MM.1S (cell line): ENCODE results near the gene MYD88.

Experiments used
- DNase-seq: peaks from one replicate; pipeline ENCODE4 v3.0.0-alpha.2; 2015
- H2AFZ ChIP-seq: fragments of 300-600 bp; sonication (generic); 2 replicates; pipeline ENCODE4 v1.6.0; 2016; ENCODE audit warnings: antibody characterized with exemption, low read length
- H3F3A ChIP-seq: fragments of 300-600 bp; sonication (generic); 2 replicates; pipeline ENCODE4 v1.6.1; 2016; ENCODE audit warnings: mild to moderate bottlenecking, antibody characterized with exemption, low read length, moderate library complexity, mixed read lengths; ENCODE audit not compliant: insufficient read depth
- H3K27ac ChIP-seq: fragments of 300-600 bp; sonication (generic); 2 replicates; pipeline ENCODE4 v1.5.1; 2016; ENCODE audit warnings: mild to moderate bottlenecking, low read length
- H3K27me3 ChIP-seq: fragments of 300-600 bp; sonication (generic); replicated peaks from 2 replicates; pipeline ENCODE4 v1.6.0; 2016; ENCODE audit warnings: low read length; ENCODE audit not compliant: insufficient read depth
- H3K36me3 ChIP-seq: fragments of 300-600 bp; sonication (generic); replicated peaks from 2 replicates; pipeline ENCODE4 v1.6.1; 2016; ENCODE audit warnings: mild to moderate bottlenecking, low read length, mixed read lengths; ENCODE audit not compliant: insufficient read depth
- H3K4me1 ChIP-seq: fragments of 300-600 bp; sonication (generic); 2 replicates; pipeline ENCODE4 v1.6.1; 2016; ENCODE audit warnings: low read length, mixed read lengths
- H3K4me2 ChIP-seq: fragments of 300-600 bp; sonication (generic); 2 replicates; pipeline ENCODE4 v1.6.0; 2016; ENCODE audit warnings: low read depth, low read length
- H3K4me3 ChIP-seq: fragments of 300-600 bp; sonication (generic); 2 replicates; pipeline ENCODE4 v1.5.1; 2016; ENCODE audit warnings: low read length, mixed read lengths
- H3K79me2 ChIP-seq: fragments of 300-600 bp; sonication (generic); 2 replicates; pipeline ENCODE4 v1.6.1; 2016; ENCODE audit warnings: mixed run types, low read length, mixed read lengths
- H3K9ac ChIP-seq: fragments of 300-600 bp; sonication (generic); 2 replicates; pipeline ENCODE4 v1.6.1; 2016; ENCODE audit warnings: low read length, mixed read lengths
- H3K9me2 ChIP-seq: fragments of 300-600 bp; sonication (generic); replicated peaks from 2 replicates; pipeline ENCODE4 v1.6.1; 2016; ENCODE audit warnings: mild to moderate bottlenecking, low read length, mixed read lengths; ENCODE audit not compliant: insufficient read depth
- H3K9me3 ChIP-seq: fragments of 300-600 bp; sonication (generic); replicated peaks from 2 replicates; pipeline ENCODE4 v1.6.1; 2016; ENCODE audit warnings: mild to moderate bottlenecking, low read length, mixed read lengths; ENCODE audit not compliant: insufficient read depth
- H4K20me1 ChIP-seq: fragments of 300-600 bp; sonication (generic); 2 replicates; pipeline ENCODE4 v1.6.1; 2016; ENCODE audit warnings: mild to moderate bottlenecking, low read length, moderate library complexity, mixed read lengths; ENCODE audit not compliant: insufficient read depth
- EZH2 ChIP-seq: fragments of 300-600 bp; sonication (generic); optimal IDR thresholded peaks from 2 replicates; pipeline ENCODE3; 2017; ENCODE audit warnings: low read depth, mild to moderate bottlenecking, antibody characterized with exemption, low read length, mixed read lengths
- EZH2phosphoT487 ChIP-seq: fragments of 300-600 bp; sonication (generic); IDR thresholded peaks from 2 replicates; pipeline ENCODE4 v1.6.1; 2018; ENCODE audit warnings: antibody characterized with exemption, low read length
- TF ChIP-seq, protein P1 (sequence below): fragments of 300-600 bp; sonication (generic); IDR thresholded peaks from 2 replicates; pipeline ENCODE4 v1.5.1; 2016; ENCODE audit warnings: antibody characterized with exemption, low read length, mixed read lengths

The MYD88 gene

GRCh38 chr3:38116471-38117162, 21.8 kb upstream of the MYD88 start:
- Histone ChIP-seq H3K9me2 (no peaks in the 10 kb centered on the region), H3K9me3 (no peaks in the 10 kb centered on the region), H3K4me3 (no peak overlapping the region), H3K27me3 (no peaks in the 10 kb centered on the region), H2AFZ (no peak overlapping the region), H3K36me3 (no peaks in the 10 kb centered on the region), H3K9ac (no peak overlapping the region), H3K79me2 (no peaks in the 10 kb centered on the region), H3K27ac (no peak overlapping the region), H3K4me2 (no peak overlapping the region), H3K4me1 (no peaks in the 10 kb centered on the region), H3F3A (no peaks in the 10 kb centered on the region), H4K20me1 (no peaks in the 10 kb centered on the region)
- TF ChIP-seq EZH2 (no peak), EZH2phosphoT487 (no peak)
- TF ChIP-seq, protein P1, sequence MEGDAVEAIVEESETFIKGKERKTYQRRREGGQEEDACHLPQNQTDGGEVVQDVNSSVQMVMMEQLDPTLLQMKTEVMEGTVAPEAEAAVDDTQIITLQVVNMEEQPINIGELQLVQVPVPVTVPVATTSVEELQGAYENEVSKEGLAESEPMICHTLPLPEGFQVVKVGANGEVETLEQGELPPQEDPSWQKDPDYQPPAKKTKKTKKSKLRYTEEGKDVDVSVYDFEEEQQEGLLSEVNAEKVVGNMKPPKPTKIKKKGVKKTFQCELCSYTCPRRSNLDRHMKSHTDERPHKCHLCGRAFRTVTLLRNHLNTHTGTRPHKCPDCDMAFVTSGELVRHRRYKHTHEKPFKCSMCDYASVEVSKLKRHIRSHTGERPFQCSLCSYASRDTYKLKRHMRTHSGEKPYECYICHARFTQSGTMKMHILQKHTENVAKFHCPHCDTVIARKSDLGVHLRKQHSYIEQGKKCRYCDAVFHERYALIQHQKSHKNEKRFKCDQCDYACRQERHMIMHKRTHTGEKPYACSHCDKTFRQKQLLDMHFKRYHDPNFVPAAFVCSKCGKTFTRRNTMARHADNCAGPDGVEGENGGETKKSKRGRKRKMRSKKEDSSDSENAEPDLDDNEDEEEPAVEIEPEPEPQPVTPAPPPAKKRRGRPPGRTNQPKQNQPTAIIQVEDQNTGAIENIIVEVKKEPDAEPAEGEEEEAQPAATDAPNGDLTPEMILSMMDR: no peak
- DNase-seq: no peak

DNA sequence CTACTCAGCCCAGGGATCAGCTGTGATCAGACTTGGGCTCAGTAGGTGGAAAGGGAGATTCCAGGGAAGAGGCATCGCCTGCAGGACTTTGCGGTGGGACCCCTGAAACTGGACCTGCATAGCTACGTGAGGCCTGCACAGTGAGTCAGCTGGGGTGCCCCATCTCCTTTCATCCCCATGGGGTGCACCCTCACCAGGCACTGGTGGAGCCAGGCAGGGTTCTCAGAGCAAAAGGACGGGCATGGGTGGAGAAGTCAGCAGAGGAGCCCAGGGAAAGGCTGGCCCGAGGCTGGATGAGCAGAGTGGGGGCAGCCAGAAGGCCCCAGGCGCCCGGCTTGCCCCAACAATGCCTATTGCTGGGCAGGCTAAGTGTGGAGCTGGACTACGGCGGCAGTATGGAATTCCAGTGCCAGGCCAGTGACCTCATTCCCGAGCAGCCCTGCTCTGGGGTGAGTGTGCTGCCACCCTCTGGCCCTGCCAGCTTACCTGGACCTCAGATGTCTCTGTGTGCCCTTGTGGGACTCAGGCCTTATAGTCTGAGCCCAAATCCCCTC, 21.2 kb upstream of the MYD88 start:
- Histone ChIP-seq H3K4me1 (no peaks in the 10 kb centered on the region), H3F3A (no peaks in the 10 kb centered on the region), H3K36me3 (no peaks in the 10 kb centered on the region)

GRCh38 chr3:38117748-38118420, 20.6 kb upstream of the MYD88 start:
- H3K36me3 ChIP-seq: no peaks in the 10 kb centered on the region
- no peak overlapping the region for H3K9ac ChIP-seq
- H3F3A ChIP-seq: no peaks in the 10 kb centered on the region
- H3K79me2 ChIP-seq: no peaks in the 10 kb centered on the region
- no peaks in the 10 kb centered on the region for H4K20me1 ChIP-seq
- H3K4me2 ChIP-seq: no peak overlapping the region
- no peaks in the 10 kb centered on the region for H3K27me3 ChIP-seq
- no peaks in the 10 kb centered on the region for H3K4me1 ChIP-seq
- TF ChIP-seq EZH2phosphoT487: no peak
- TF ChIP-seq, protein P1: peak; percentile 67
- H3K9me2 ChIP-seq: no peaks in the 10 kb centered on the region
- H3K9me3 ChIP-seq: no peaks in the 10 kb centered on the region
- no peak overlapping the region for H3K4me3 ChIP-seq
- no peak overlapping the region for H3K27ac ChIP-seq
- DNase-seq: peak; percentile 43
- H2AFZ ChIP-seq: no peak overlapping the region

More for the DNA sequence above, 21.2 kb upstream of the MYD88 start:
- H3K79me2 ChIP-seq: no peaks in the 10 kb centered on the region
- H3K4me3 ChIP-seq: no peak overlapping the region
- no peak overlapping the region for H2AFZ ChIP-seq
- H4K20me1 ChIP-seq: no peaks in the 10 kb centered on the region
- H3K9me3 ChIP-seq: no peaks in the 10 kb centered on the region
- no peaks in the 10 kb centered on the region for H3K9me2 ChIP-seq
- H3K27me3 ChIP-seq: no peaks in the 10 kb centered on the region
- no peak overlapping the region for H3K27ac ChIP-seq
- H3K4me2 ChIP-seq: no peak overlapping the region
- TF ChIP-seq, protein P1: no peak
- TF ChIP-seq EZH2phosphoT487 (no peak), EZH2 (no peak)
- no peak for DNase-seq
- no peak overlapping the region for H3K9ac ChIP-seq
